ENCODE results near the gene SFXN3.

The SFXN3 gene, protein sequence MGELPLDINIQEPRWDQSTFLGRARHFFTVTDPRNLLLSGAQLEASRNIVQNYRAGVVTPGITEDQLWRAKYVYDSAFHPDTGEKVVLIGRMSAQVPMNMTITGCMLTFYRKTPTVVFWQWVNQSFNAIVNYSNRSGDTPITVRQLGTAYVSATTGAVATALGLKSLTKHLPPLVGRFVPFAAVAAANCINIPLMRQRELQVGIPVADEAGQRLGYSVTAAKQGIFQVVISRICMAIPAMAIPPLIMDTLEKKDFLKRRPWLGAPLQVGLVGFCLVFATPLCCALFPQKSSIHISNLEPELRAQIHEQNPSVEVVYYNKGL

DNA sequence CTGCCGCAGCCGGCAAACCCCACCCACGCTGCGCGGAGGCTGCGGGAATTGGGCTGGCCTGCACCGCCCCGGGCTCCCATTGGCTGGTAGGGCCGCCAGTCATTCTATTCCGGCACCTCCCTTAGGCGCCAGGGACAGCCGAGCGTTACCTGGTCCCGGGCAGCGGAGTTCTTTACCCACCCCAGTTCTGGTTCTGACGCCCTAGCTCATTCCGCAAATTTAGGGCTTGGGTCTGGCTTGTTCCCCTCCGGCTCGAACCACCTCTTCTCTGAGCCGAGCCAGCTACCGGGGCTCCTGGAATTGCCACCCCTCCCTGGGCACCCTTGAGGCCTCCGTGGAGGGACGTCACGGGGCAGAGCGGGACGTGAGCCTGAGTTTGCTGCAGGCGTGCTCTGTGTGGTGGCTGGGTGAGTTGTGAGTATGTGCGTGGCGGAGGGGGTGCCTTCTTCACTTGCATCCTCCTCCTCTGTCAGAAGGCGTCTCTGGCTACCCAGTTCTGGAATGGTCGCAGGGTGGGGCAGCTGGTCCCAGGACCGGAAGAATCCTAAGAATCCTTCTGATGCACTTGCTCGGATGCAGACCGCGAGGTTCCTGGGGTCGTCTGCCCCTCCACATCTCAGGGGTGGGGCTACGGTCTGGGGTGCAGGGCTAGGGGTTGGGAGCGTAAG, at the start of gene SFXN3, which contains the start of gene PDZD7:
SFXN3 (plus strand) TSS at position 107 of the 668 bp plus-strand sequence. CDS start 3,461 bp downstream, outside the sequence.
PDZD7 (minus strand) TSS at position 2 of the 668 bp plus-strand sequence. CDS start 910 bp downstream, outside the sequence.
- DNase-seq: peak; percentile 98

DNA sequence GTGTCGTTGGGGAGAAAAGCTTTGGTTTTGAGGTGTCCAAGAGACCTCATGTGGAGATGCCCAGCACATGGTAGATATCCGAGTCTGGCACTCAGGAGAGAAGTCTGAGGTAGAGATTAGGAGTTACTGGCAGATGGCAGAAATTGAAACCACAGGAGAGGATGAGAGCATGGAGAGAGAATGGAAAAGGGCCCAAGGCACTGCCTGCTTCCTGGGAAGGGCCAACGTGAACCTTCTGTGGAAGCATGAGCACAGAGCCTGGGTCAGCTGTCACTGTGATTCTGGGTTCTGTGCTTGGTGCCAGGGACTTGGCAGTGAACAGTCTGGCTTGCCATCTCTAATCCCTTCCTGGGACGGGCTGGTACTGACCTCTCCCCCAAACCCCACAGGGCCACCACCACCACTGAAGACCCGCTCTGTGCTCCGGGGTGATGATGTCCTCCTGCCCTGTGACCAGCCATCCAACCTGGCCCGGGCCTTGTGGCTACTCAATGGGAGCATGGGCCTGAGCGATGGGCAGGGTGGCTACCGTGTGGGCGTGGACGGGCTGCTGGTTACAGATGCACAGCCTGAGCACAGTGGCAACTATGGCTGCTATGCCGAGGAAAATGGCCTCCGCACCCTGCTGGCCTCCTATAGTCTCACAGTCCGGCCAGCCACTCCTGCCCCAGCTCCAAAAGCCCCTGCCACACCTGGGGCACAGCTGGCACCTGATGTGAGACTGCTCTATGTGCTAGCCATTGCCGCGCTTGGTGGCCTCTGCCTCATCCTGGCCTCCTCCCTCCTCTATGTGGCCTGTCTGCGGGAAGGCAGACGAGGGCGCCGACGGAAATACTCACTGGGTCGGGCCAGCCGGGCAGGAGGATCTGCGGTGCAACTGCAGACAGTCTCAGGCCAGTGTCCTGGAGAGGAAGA, 47.9 kb upstream of the SFXN3 start:
- no peak for DNase-seq

DNA sequence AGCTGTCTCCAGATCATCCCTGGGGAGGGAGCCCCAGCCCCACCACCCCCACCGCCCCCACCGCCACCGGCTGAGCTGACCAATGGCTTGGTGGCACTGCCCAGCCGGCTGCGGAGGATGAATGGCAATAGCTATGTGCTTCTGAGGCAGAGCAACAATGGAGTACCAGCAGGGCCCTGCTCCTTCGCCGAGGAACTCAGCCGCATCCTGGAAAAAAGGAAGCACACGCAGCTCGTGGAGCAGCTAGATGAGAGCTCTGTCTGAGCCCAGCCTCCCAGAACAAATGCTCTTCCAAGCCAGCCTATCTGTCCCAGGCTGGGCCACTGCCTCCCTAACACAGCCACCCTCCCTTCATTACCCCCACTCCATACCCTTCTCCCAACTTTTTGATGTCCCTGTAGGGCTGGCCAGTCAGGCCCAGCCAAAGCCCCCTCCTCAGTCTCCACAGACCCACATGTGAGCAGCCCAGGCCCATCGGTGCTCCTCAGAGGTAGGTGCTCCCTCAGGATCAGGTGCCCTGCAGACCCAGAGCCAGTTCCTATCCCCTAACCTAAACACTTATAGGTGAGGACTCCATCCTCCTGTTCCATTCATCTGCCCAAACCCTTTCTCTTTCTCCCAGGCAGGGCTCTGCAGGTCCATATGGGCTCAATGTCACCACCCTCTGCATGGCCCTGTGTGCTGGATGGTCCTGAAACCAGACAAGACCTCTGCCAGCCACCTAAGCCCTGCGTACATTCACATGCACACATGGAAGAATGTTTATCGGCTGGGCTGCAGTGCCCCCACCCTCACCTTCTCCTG, 47.0 kb upstream of the SFXN3 start:
- no peak for DNase-seq

DNA sequence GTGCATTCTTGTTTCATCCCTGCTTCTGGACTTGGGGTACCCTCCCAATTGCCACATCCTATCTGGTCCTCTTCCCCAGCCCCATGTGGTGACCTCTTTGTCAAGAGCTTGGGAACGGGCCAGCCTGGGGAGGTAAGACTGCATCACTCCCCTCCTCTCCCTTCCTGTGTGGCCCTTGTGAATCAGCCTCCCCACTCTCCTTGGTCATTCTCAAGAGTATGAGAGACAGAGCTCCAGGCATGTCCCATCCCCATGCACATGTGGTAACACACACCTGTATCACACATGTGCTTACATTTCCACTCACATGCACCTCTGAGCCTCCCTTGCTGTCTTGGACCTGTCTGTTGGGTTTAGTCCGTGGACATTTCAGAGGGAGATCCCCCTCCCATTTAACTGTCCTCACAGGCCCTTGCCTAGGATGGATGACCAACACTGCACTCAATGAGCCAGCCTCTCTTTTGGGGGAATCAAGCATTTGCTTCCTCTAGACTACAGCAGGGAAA, 46.3 kb upstream of the SFXN3 start:
- no peak for DNase-seq

DNA sequence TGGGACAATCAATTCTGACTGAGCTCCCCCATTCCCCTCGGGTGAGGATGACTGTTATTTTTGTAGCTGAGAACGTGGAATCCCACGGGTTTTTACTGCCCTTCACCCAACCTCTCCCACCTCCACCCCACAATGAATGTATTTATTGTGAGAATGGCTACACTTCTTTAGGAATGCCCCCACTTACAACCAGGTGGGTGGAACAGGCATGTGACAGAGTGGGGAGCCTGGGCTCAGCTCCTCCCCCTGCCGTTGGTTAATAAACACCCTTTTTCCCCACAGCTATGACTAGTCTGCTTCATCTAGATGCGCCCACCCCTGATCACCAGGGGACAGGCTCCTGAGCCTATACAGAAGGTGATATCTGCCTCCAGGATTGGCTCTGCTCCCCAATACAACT, 45.7 kb upstream of the SFXN3 start:
- DNase-seq: no peak

DNA sequence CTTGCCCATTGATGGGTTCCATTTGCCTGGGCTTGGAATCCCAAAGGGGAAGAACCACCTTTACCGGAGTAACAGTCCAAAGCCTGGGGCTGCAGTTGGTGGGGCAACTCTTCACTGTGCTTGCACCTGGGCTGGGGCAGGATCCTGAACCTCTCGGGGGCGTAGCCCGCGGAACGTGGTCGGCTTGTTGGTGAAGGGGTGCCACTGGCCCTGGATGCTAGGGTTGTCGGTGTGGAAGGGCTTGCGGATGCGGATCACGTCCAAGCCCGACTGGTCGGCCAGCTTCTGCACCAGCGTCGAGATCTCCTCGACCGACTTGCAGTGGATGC, 44.4 kb upstream of the SFXN3 start:
- DNase-seq: no peak

DNA sequence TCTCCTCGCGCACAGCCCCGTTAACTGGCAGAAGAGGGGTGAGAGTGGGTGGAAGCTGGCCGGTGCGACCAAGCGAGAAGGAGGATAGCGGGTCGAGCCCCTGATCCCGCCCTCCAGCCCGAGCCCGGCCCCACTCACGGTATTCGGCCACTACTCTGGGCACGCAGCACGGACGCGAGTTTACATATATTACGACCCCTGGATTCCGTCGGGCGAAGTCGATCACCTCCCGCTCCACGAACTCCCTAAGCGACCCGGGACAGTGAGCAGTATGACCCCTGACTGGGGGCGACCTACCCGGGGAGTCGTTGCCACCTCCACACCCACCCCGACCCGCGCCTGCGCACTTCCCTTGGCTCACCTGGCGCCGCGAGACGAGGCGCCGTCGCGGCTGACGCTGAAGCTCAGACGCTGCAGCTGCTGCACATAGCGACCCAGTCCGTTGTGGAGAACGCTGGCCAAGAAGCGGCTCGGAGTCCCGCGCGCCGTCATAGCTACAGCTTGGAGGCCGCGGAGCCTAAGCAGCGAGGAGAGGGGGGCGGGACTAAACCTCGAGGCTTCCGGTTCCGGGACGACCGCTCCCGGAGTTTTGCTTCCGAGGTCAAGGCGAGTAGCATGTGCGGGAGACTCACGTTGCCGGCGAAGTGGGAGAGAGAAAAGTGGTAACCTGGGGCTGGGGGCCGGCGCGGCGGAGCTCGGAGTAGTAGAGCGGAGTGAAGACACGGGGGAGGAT, 43.9 kb upstream of the SFXN3 start, which contains the start of the genes MRPL43 and TWNK:
MRPL43 (minus strand) TSS at position 546 of the 733 bp plus-strand sequence; CDS start at position 492, 54 bp downstream.
TWNK (plus strand) TSS at position 592 of the 733 bp plus-strand sequence. CDS start 668 bp downstream, outside the sequence.
- DNase-seq: peak; percentile 85 to 90

DNA sequence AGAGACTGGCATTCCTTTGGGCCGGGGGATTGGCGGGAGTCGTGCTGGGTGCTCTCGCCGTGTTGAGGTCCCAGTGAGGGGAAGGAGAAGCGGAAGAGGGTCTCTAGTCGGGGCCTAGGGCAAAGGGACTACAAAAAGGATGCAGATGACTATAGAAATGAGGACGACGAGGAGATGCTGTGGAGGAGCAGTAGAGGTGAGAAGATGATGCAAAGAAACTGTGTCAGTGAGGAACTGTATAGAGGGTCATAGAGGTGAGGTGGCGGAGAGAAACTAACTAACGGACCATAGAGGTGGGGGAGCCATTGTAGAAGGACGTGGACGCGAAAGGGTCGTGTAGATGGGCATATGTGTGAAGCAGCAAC, 43.4 kb upstream of the SFXN3 start:
- DNase-seq: no peak

DNA sequence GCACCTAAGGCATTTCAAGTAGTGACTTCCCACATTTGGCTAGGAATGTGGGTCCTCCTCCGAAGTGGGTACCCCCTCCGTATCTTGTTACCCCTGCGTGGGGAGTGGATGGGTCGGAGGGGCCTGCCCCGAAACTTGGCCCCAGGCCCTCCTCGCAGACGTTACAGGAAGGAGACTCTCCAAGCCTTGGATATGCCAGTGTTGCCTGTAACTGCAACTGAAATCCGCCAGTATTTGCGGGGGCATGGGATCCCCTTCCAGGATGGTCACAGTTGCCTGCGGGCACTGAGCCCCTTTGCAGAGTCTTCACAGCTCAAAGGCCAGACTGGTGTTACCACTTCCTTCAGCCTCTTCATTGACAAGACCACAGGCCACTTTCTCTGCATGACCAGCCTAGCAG, 42.9 kb upstream of the SFXN3 start:
- DNase-seq: no peak

DNA sequence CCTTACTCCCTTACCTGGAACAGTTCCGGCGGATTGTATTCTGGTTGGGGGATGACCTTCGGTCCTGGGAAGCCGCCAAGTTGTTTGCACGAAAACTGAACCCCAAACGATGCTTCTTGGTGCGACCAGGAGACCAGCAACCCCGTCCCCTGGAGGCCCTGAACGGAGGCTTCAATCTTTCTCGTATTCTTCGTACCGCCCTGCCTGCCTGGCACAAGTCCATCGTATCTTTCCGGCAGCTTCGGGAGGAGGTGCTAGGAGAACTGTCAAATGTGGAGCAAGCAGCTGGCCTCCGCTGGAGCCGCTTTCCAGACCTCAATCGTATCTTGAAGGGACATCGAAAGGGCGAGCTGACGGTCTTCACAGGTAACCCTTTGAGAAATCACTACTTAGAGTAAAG, 41.9 kb upstream of the SFXN3 start:
- DNase-seq: no peak

DNA sequence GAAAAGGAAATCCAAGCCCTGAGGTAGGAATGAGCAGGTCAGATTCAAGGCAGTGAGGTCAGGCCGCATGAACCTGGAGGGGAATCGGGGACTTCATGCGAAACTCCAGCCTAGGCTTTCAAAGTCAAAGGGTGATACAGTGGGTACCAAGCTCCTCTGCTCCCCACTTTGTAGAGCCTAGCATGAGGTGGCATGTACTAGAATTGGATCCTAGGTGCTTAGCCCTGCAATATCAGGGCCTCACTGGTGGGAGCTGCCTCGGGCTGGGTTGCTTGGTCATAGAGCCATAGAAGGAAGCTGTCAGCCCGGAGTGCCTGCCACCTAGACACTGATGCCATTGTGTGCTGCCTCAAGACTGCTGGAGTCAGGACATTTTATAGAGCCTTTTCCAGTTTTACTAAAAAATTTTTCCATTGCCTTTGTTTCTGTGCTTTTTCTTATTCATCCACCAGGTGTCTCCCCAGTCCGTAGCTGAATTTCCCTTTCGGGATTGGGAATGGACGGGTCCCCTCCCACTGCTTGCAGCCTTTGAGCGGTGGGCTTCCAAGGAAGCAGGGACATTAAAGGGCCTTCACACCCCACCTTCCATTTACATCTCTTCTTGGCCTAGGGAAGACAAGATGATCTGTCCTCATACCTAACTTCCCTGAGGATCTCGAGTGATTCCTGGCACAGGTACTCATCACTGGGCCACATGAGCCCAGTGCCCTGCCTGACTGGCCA, 36.9 kb upstream of the SFXN3 start:
- DNase-seq: no peak

DNA sequence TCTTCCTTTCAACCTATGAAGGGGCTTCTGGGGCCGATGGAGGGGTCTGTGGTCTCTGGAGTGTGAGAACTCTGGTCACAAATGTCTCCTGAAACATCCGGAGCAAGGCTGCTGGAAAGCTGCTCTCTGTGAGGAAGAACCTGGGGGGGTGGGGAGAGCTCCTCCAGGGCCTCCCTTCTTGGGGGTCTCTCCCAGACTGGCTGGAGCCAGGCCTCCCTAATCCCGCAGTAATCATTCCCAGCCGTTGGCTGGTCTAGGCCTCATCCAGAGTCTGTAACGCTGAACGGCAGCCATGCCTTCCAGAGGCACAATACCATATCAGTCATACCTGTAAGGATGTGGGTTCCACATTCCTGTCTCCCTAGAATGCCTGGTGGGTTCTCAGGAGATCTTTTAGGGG, 35.9 kb upstream of the SFXN3 start:
- no peak for DNase-seq

DNA sequence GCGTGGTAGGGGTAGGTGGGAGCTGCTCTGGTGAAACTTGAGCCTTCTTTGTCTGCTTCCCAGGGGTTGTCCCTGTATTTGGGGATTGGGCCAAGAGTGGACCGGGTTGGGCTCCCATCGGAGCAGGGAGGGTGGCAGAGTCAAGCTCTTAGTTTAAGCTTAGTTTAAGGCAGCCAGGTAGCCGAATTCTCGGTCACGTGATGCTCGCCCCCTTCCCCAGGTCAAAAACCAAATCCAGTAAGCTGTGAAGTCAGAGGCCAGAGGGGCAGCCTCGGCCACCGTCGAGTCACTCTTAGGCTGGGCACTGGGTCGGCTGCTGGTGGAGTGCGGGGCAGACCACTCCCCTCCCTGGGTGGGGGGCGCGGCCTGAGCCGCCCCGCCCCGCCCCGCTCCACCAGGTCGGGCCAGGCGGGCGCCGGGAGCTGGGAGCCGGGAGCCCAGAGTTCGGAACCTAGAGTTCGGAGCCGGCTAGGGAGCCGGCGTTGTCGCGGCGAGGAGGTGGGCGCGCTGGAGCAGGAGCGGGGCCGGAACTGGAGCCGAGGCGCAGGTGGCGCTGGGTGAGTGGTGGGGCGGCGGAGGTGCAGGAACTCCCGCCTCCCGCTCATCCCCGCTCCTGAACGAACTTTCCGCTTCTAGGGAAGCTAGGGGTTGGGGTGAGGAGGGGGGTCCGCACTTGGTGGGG, 34.2 kb upstream of the SFXN3 start:
- DNase-seq: peak; percentile 50 to 56

DNA sequence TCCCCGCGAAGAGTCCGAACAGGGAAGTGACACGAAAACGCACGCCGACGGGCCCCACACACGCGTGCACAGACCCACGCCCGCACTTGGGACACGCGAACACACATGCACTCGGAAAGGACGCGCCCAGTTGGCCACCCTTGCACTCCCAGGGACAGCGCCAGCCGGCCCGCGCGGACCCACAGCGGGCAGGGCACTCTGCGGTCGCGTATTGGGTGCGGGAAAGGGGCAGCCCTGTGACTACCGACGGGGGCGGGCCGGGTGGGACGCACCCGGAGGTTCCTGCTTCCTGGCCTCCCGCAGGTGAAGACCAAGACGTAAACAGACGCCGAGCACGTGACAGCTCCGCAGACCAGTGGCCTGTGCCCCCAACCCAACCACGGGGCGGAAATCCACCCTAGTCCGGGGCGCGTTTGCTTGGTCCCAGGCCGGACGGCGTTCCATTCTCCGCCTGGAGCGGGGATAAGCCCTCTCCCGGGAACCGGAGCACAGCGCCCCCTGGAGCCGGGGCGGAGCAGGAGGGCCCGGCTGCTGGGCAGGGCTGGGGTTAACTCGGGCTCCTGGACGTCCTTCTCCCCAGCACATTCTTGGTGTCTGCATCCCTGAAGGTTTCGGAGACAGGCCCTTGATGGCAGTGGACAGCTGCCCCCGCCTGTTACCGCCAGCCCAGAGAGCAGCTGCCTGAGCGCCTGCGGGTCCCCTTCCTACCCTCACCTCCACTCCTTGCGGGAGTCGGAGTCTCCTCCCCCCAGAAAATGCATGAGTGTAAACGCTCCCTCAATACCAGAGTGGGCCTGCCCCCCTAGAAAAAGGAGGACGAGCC, 33.5 kb upstream of the SFXN3 start:
- DNase-seq: peak; percentile 82

DNA sequence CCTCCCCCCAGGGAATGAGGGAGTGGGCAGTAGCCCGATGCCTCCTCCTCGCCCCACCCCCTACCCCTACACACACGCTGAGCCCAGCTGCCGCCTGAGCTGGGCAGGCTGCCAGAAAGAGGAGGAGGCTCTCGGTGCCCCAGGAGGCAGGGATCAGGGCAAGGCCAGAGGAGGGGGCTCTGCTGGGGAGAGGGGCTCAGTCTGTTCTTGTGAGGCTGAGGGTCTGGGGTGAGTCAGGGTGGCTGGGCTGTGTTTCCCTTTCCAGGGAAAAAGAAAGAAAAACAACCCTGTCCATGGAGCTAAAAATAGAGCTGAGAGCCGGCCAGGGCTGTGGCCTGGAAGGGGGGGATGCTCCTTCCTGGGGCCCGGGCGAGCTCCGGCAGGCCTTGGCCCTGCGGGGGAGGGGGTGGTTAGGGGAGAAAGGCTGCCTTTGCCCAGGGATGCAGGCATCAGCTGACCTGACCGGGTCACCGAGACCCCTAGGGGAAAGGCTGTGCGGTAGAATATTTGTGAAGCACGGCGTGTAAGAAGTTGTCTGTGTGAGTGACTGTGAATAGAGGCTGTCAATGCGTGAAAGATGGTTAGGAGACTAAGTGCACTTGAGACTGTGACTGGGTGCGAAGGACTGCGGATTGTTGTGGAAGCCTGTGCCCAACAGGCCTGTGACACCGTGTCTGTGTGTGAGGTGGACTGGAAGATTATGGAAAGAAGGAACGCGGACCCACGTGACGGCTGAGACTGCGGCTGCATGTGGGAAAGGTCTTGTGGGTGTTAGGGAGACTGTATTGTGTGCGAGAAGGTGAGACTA, 32.6 kb upstream of the SFXN3 start:
- DNase-seq: peak; percentile 72 to 76

DNA sequence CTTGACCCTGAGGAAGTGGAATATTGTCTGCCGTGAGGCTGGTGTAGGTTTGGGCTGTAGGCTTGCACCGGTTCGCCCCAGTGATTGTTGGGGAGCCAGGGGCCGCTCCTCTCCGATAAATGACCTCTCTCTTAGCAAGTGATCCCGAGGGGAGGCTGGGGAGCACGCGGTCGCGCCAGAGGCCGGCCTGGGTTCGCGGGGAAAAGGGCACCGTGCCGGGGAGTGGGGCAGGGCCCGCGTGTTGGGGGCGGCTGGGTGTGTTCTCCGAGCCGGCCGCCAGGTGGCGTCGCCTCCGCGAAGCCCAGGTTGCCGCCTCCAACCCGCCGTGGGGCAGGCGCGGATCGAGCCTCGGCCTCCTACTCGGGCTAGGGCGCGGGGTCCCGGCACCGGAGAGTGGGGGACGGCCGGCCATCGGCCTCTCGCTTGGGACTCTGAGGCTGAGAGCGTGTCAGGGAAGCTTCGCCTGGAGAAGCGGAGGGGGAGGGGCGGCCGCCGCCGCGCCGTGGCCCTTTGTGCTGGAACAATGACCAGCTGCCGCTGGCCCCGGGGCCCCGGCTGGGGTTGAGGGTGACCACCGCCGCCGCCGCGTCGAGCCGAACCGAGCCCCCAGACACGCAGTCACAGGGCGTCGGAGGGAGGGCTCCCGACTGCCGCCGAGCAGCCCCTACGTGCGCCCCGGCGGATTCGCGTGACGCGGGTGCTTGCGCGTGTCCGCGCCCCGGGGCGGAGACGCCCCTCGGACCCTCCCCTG, 31.9 kb upstream of the SFXN3 start:
- peak; percentile 77 to 82 for DNase-seq

DNA sequence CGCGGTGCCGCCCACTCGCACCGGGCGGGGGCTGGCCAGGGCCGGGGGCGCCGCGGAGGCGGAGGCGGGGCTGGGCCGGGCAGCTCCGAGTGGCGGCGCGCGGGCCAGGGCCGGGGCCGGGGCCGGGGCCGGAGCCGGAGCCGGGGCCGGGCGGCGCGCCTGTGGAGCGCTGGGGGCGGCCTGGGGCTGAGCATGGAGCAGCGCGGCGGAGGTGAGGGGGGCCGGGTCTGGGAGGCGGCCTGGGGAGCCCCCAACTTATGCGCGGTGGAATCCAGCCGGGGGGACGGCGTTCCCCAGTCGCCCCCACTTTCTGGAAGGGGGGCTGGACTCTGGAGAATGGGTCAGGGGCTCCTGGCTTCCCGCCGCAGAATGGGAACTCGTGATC, 31.3 kb upstream of the SFXN3 start, which contains the start of gene LZTS2:
LZTS2 (plus strand) TSS at position 67 of the 385 bp plus-strand sequence. CDS start 2,731 bp downstream, outside the sequence.
- DNase-seq: no peak

Data from activated CD4-positive, alpha-beta T cell treated with anti-CD3 and anti-CD28 coated beads, Interleukin-2, amount 50 U/mL, for 48 hours (primary cell).